ENCODE measurements around the gene AFF3.

DNA sequence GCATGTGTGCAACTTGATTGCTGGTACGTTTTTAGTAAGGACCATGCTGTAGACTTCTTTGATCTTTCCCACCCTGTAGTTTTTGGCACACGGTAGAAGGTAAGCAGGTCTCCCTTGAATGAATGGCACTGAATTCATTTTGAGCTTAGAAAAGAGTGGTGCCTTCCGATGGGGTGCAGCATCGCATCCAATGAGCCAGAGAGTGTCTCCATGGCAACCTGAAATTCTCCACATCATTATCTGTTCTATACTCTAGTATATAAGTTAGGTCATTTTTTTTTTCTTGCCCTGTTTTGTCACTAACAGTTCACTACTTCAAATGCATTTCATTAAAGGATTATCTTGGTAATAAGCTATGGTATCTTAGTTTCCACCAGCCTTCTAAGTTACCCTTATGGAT, 571.4 kb downstream of the AFF3 start:
- TF ChIP-seq, protein P1, sequence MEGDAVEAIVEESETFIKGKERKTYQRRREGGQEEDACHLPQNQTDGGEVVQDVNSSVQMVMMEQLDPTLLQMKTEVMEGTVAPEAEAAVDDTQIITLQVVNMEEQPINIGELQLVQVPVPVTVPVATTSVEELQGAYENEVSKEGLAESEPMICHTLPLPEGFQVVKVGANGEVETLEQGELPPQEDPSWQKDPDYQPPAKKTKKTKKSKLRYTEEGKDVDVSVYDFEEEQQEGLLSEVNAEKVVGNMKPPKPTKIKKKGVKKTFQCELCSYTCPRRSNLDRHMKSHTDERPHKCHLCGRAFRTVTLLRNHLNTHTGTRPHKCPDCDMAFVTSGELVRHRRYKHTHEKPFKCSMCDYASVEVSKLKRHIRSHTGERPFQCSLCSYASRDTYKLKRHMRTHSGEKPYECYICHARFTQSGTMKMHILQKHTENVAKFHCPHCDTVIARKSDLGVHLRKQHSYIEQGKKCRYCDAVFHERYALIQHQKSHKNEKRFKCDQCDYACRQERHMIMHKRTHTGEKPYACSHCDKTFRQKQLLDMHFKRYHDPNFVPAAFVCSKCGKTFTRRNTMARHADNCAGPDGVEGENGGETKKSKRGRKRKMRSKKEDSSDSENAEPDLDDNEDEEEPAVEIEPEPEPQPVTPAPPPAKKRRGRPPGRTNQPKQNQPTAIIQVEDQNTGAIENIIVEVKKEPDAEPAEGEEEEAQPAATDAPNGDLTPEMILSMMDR (IDR thresholded peaks at IDR 0.05), result no peak
- no peak for TF ChIP-seq ZFX (IDR thresholded peaks at IDR 0.05; ENCODE audit: borderline replicate concordance)

Measured in 22Rv1 (cell line).